Fibroblast of villous mesenchyme (primary cell): ENCODE results near the gene ZNF488. TPM values are rescaled to one million over a fixed set of nuclear protein-coding genes. Genes with fewer than 3 reads are reported as not detected.

Source experiments
- DNase-seq: peaks from one replicate; pipeline ENCODE4 v3.0.0-alpha.2; 2010; ENCODE audit warnings: low read depth
- H3K4me3 ChIP-seq: 2 replicates; pipeline ENCODE4 v1.5.1; 2011; ENCODE audit warnings: low read depth, mild to moderate bottlenecking, low read length
- CTCF ChIP-seq: IDR thresholded peaks from 2 replicates; pipeline ENCODE4 v1.5.1; 2012; ENCODE audit warnings: low read depth, mild to moderate bottlenecking, low read length; ENCODE audit not compliant: insufficient read depth
- total RNA-seq: library from RNA; depleted of rRNA; stranded (reverse); fragments of >200 nt; gene quantifications from 2 replicates; pipeline ENCODE4 v1.2.3, GENCODE V29; 2012

The ZNF488 gene
- total RNA-seq, 1 donor: under 0.01 TPM

- DNase-seq: no peak
- H3K4me3 ChIP-seq: no peak overlapping the region
- no peak for TF ChIP-seq CTCF
These were observed 20.4 kb upstream of the ZNF488 start for GRCh38 chr10:47404446-47404845.

DNA sequence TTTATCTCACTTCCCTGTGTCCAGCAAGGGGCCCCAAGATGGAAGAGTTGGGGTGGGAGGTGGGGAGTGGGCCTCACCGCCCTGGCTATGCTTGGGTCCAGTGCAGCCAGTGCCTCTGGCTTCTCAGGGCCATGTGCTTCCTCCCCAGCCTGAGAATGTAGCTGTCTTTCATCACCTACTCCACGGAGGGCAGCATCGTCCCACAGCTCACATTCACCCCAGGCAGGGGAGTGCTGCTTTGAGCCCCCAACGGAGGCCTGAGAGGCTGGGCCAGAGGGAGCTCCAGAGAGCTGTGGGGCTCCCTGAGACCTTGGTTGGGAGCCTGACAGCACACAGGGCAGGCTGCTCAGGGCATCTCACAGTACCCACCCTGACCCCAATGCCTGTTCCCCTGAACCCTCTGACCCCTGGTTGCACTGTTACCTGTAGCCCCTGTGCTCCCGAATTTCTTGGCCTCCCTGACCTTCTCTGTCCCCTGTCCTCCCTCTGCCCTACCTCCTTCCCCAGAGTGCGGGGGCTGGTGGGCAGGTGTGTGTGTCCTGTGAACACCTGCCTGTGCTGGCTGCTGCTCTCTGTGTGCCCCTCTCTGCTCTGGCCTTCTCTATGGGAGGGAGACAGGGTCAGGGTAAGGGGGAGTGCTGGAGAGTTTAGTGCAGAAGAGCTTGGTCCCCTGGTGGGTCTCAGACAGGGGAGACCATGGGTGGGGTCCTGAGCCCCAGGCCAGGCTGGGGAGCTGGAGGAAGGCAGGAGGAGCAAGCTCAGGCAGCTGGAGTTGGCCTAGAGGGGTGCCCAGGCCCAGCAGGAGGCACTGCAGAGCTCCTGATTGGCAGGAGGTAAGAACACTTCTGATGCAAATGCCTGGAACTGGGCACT is 19.6 kb upstream of the ZNF488 start:
- no peak for TF ChIP-seq CTCF
- no peak overlapping the region for H3K4me3 ChIP-seq
- DNase-seq: peak; percentile 32

DNA sequence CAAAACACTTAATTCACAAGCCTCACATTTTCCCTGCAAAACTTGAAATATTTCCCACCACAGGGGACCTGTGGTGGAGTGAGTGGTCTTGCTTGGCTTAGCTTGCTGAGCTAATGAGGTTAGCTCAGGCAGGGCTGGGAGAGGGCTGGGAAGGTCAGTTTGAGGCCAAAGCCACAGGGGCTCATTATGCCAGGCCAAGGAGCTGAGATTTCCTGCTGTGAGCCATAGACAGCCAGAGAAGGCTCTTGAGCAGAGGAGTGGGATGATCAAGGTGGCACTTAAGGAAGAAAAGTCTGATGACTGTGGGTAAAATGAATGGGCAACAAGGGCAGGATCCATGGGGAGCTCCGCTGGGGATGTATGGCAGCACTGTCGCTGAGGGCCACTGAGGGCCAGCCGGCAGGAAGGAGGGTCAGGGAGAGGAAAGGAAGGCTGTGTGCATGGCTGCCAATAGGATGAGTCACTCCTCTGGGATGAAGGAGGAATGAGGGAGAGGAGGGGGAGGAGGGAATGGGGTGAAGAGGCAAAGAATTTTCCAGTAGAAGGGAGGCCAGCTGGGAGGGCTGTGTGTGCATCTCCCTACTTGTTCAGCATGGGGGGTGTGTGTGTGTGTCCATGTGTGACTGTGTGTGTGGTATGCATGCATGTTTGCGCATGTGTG is 18.7 kb upstream of the ZNF488 start:
- no peak for TF ChIP-seq CTCF
- H3K4me3 ChIP-seq: no peak overlapping the region
- peak; percentile 87 for DNase-seq

- no peak for TF ChIP-seq CTCF
- no peak for DNase-seq
- H3K4me3 ChIP-seq: no peak overlapping the region
These were observed 18.0 kb upstream of the ZNF488 start for GRCh38 chr10:47401874-47402640.

DNA sequence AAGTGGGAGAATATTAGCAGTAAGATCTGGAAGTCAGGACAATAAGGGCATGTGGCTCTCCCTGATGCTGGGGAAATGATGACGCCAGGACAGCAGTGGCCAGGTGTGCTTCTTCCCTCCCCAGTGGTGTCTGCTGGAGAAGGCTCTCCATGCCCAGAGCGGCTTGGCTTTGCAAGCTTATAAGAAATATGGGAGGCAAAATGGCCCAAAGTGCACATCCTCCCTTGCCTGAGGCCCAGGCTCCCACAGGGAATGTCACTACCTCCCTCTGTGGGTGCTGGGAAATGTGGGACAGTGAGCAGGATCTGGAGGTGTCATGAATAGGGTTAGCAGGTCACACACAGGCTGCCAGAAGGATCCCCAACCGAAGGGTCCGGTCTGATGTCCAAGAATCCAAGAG is 17.1 kb upstream of the ZNF488 start:
- no peak overlapping the region for H3K4me3 ChIP-seq
- no peak for TF ChIP-seq CTCF
- DNase-seq: no peak

DNA sequence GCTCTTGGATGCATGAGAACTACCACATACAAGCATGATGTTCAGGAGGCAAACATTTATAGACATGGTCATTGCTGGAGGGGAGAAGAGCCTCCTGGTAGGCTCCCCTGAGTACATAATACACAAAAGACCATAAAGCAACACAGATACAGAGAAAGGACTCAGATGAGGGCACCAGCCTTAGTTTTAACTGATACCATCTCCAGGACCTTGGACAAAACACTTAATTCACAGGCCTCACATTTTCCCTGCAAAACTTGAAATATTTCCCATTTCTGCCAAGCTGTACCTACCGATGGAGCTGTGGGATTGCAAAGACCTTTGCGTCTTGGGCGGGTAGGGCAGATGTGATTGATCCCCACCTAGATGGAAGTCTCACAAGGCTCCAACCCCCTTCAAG is 16.7 kb upstream of the ZNF488 start:
- no peak for DNase-seq
- H3K4me3 ChIP-seq: no peak overlapping the region
- no peak for TF ChIP-seq CTCF
